A673 (cell line): ENCODE measurements around the gene TARP.

Experiments used
- BruUV-seq: library from RNA; stranded (reverse); fragments of 400-500 nt; replicated peaks from 2 replicates; lab custom pipeline; 2021; lab: Mats Ljungman, UMichigan
- CTCF ChIA-PET: fragments of 300-600 bp; sonication (Branson Sonifier 250); formaldehyde crosslinking; loops from one replicate; lab custom pipeline; 2022; ENCODE audit warnings: antibody characterized with exemption; lab: Charles Lee
- POLR2A ChIA-PET: fragments of 300-600 bp; sonication (Branson Sonifier 250); formaldehyde crosslinking; loops from one replicate; lab custom pipeline; 2022; ENCODE audit warnings: antibody characterized with exemption; ENCODE audit not compliant: low non-redundant PET; lab: Charles Lee
- DNase-seq: peaks from one replicate; pipeline ENCODE4 v3.0.0-alpha.2; 2015; ENCODE audit warnings: low spot score
- H3K27ac ChIP-seq: fragments of 200-600 bp; sonication (generic); 2 replicates; pipeline ENCODE4 v1.5.1; 2016; ENCODE audit warnings: mixed run types, low read depth, mild to moderate bottlenecking, mixed read lengths, antibody characterized with exemption, low read length; ENCODE audit not compliant: poor library complexity, severe bottlenecking
- H3K27me3 ChIP-seq: fragments of 200-600 bp; sonication (generic); replicated peaks from 2 replicates; pipeline ENCODE4 v1.6.1; 2017; ENCODE audit warnings: mixed run types, low read depth, mild to moderate bottlenecking, mixed read lengths, antibody characterized with exemption, low read length; ENCODE audit not compliant: insufficient read depth, poor library complexity
- H3K36me3 ChIP-seq: fragments of 200-600 bp; sonication (generic); 2 replicates; pipeline ENCODE4 v1.6.1; 2016; ENCODE audit warnings: mixed run types, mild to moderate bottlenecking, mixed read lengths, antibody characterized with exemption, low read length; ENCODE audit not compliant: insufficient read depth, poor library complexity, severe bottlenecking
- H3K4me1 ChIP-seq: fragments of 200-600 bp; sonication (generic); 2 replicates; pipeline ENCODE4 v1.6.1; 2017; ENCODE audit warnings: mixed run types, mild to moderate bottlenecking, mixed read lengths, antibody characterized with exemption, low read length; ENCODE audit not compliant: insufficient read depth, poor library complexity, severe bottlenecking
- H3K4me3 ChIP-seq: fragments of 200-600 bp; sonication (generic); 2 replicates; pipeline ENCODE4 v1.5.1; 2016; ENCODE audit warnings: low read depth, mixed run types, mild to moderate bottlenecking, mixed read lengths, low read length; ENCODE audit not compliant: poor library complexity, severe bottlenecking
- H3K9me3 ChIP-seq: fragments of 200-600 bp; sonication (generic); 2 replicates; pipeline ENCODE4 v1.6.1; 2016; ENCODE audit warnings: mixed run types, low read depth, mild to moderate bottlenecking, mixed read lengths, antibody characterized with exemption, low read length; ENCODE audit not compliant: poor library complexity, severe bottlenecking
- CTCF ChIP-seq: fragments of 300-800, 200-600 bp; sonication (generic); conservative IDR thresholded peaks from 2 replicates; pipeline ENCODE4 v1.5.1; 2017; ENCODE audit warnings: low read depth, mild to moderate bottlenecking, antibody characterized with exemption, low read length, moderate library complexity, mixed read lengths
- EZH2 ChIP-seq: fragments of 200-600 bp; sonication (generic); IDR thresholded peaks from 2 replicates; pipeline ENCODE4 v1.6.1; 2017; ENCODE audit warnings: borderline replicate concordance, low read depth, mild to moderate bottlenecking, mixed read lengths, antibody characterized with exemption, low read length; ENCODE audit not compliant: poor library complexity, severe bottlenecking
- intact Hi-C: fragments of 100-400 bp; cut with micrococcal nuclease; formaldehyde crosslinking; loops from one replicate; pipeline ENCODE4 v1.10.0; 2022; ENCODE audit not compliant: unreplicated experiment

TARP gene

GRCh38 chr7:38283107-38283506 lies 9.7 kb upstream of the TARP start:
- POLR2A ChIA-PET = no interaction called here
- H3K4me3 ChIP-seq = no peak overlapping the region
- H3K27ac ChIP-seq = no peak overlapping the region
- intact Hi-C loops = no loop called here
- no peaks in the 10 kb centered on the region for H3K9me3 ChIP-seq
- H3K36me3 ChIP-seq = no peaks in the 10 kb centered on the region
- CTCF ChIA-PET = no interaction called here
- no TSS peak for BruUV-seq
- H3K27me3 ChIP-seq = no peaks in the 10 kb centered on the region
- DNase-seq = no peak
- no peak for TF ChIP-seq EZH2
- no peak for TF ChIP-seq CTCF
- H3K4me1 ChIP-seq = peaks cover 4% of the 10 kb centered on the region

- BruUV-seq = no TSS peak
- no peaks in the 10 kb centered on the region for H3K36me3 ChIP-seq
- intact Hi-C loops = no loop called here
- no peak overlapping the region for H3K27ac ChIP-seq
- DNase-seq = no peak
- H3K4me1 ChIP-seq = peaks cover 4% of the 10 kb centered on the region
- no peak overlapping the region for H3K4me3 ChIP-seq
- TF ChIP-seq EZH2 = no peak
- no peaks in the 10 kb centered on the region for H3K27me3 ChIP-seq
- ChIA-PET POLR2A (no interaction called here), CTCF (no interaction called here)
- no peaks in the 10 kb centered on the region for H3K9me3 ChIP-seq
Observed at GRCh38 chr7:38282081-38282480, 8.6 kb upstream of the TARP start.

GRCh38 chr7:38281266-38281665 lies 7.8 kb upstream of the TARP start:
- no TSS peak for BruUV-seq
- intact Hi-C loops = no loop called here
- POLR2A ChIA-PET = no interaction called here

More at GRCh38 chr7:38281266-38281665, 7.8 kb upstream of the TARP start:
- H3K27ac ChIP-seq = no peak overlapping the region
- H3K4me1 ChIP-seq = peaks cover 4% of the 10 kb centered on the region
- CTCF ChIA-PET = no interaction called here
- H3K4me3 ChIP-seq = no peak overlapping the region
- no peak for TF ChIP-seq EZH2
- TF ChIP-seq CTCF = no peak
- DNase-seq = no peak
- H3K27me3 ChIP-seq = no peaks in the 10 kb centered on the region
- H3K36me3 ChIP-seq = no peaks in the 10 kb centered on the region
- no peaks in the 10 kb centered on the region for H3K9me3 ChIP-seq
